NCI-H510A (cell line): ENCODE measurements around the gene SLC9A8.
"Not testable (repeated sequence)": the region's sequence is repeated elsewhere in the genome, so short reads cannot be mapped to it uniquely, and the experiment has no call there.

Source experiments
- DNase-seq: peaks from one replicate; lab custom pipeline; 2025; lab: John Stamatoyannopoulos, UW

SLC9A8 gene

DNA sequence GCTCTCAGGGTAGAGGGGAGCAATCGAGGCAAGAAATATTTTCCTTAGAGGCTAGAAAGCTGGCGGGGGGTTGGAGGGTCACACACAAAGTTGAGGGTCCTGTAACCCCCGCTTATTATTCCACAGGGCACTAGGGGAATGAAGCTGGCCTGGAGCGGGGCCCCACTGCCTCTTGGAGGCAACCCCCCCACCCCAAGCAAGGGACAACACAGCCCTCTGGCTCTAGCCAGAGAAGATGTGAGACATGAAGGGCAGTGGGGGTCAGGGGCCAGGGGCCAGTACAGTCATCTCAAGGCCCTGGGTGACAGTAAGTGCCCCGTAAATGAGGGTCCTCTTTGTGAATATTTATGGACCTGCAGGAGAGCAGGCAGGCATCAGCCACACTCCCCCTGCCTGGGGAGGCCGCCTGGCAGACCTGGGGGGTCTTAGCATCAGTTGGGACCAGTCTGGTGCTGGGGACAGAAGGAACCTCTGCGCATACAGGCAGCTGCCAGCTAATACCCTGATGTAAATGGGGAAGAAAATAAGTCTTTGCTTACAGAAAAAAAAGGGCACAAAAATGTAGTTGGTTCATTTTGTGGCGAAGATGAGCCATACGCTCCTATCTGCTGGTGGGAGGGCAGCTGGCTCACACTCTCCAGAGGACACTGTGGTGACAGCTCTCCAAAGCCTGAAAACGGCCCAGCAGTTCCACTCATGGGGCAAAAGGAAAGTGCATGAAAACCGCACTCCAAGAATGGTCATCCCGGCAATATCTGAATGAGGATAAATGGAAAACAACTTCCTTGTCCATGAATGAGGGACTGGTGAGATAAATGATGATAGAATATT is 80.8 kb downstream of the SLC9A8 start:
- DNase-seq = no peak

DNA sequence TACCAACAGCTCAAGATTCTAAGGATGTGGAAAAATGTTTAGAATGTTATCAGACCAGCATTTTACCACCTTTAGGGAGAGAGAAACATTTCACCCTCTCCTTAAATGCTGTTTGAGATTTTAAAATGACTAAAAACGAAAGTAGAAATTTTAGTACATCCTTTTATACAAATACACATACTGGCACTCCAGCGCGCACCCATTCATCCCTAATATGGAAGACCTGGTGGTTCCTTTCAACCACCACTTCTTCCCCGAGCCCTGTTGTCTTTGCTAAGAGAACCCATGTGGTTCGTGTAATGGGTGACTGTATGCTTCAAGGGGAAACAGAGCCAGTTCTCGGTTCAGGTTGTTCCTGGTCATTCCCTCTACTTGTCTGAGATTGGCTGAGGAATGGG is 81.4 kb downstream of the SLC9A8 start:
- no peak for DNase-seq

DNA sequence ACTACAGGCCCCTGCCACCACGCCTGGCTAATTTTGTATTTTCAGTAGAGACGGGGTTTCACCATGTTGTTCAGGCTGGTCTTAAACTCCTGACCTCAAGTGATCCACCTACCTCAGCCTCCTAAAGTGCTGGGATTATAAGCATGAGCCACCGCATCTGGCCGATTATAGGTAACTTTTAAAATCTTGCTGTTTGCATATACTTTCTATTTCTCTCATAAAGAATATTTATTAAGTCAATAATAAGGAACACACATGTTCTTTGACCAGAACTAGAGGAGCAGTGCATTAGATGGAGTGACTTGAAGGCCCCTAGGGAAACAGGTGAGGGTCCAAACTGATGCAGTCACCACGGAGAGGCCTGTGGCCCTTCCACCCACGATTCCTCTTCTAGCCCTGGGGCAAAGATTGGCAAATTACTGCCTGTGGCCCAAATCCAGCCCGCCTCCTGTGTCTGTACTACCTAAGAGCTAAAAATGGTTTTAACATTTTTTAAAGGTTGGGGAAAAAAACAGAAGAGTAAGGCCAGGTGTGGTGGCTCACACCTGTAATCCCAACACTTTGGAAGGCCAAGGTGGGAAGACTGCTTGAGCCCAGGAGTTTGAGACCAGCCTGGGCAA is 83.0 kb downstream of the SLC9A8 start:
- not testable (repeated sequence) for DNase-seq

DNA sequence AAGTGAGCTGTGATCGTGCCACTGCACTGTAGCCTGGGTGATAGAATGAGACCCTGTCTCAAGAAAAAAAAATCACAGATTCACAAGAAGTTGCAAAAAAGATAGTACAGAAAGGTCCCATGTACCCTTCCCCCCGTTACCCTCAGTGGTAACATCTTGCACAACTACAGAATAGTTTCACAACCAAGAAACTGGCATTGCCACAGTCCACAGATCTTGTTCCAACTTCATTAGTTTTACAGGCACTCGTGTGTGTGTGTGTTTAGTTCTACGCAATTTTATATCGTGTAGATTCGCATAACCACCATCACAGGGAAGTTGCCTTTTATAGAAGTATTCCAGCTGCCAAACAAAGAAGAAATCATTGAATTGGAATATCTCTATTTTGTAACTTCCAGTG is 83.6 kb downstream of the SLC9A8 start:
- no peak for DNase-seq

DNA sequence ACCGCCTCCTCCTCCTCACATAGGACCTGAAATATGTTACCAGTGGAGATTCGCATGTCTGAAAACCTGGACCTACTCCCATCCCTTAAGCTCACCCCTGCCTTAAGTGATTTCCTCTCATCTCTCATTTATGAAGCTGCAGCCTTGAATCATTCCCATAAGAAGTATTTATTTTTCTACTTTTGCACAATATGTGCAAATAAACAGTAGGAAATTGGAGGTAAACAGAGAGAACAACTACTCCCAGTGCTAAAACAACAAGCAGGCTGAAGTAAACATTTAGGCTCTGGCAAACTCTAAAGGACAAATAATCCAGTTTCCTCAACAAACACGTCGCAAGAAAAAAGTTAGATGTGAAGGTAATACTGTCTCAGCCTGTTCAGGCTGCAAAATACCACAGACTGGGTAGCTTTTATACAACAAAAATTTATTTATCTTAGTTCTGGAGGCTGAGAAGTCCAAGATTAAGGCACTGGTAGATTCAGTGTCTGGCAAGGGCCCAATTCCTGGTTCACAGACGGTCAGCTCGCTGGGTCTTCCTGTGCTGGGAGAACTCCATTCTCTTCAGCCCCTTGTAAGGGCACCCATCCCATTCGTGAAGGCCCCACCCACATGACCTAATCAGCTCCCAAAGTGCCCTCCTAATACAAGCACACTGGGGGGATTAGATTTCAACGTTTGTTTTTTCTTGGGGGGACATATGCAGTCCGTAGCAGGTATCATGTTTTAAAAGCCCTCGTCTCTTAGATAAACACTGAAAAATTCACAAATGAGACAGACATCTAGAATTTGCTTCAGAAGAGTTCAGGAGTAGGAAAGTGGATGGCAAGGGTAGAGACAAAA is 87.1 kb downstream of the SLC9A8 start:
- DNase-seq = no peak

DNA sequence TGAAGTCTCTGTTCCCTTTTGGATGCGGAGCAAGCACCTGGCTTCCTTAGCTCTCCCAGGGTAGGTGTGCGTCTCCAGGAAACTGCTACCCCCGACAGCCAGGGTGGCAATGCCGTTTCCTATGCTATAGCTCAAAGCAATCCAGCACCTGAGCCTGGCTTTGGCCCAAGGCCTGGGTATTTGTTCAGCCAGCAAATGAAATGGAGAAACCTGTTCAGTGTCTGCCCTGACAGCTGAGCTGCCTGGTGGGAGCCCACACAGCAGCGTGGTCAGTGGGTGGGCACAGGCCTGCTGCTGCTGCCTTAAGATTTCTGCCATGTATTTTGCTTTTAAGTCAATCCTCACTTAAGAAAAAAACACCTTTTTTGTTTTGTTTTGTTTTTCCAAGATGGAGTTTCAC is 89.0 kb downstream of the SLC9A8 start:
- no peak for DNase-seq

DNA sequence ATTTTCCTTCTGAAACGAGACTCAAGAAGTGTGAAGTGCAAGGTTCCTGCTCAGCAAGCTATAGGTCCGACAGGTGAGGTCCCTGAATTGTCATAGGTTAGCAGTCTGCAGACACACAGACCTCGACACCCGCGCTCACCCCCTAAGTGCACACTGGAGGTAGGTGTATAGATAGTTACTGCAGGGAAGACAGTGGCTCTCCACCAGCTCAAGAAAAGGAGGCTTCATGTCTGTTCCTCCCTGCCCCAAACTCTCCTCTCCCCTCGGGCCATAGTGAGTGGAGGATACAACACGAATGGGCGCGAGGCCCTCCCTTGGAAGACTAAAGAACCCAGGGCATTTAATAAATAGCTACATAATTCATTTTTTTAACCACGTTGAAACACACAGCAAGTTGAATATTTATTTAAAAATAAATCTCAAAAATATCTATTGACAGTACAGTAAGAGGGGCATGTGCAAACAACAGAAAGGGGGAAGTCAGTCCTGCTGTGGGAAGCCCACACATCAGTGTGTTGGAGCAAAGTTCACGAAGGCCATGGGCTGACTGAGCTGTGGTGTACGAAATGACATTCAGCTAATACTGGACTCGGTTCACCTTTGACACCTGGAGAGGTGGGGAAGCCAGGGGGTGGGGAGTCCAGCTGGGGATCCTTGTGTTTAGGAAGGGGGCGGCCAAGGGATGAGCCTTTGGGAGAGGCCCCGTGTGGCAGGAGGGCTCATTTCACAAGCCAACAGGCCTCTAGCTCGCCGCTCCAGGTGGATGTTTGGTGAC is 92.0 kb downstream of the SLC9A8 start:
- no peak for DNase-seq

DNA sequence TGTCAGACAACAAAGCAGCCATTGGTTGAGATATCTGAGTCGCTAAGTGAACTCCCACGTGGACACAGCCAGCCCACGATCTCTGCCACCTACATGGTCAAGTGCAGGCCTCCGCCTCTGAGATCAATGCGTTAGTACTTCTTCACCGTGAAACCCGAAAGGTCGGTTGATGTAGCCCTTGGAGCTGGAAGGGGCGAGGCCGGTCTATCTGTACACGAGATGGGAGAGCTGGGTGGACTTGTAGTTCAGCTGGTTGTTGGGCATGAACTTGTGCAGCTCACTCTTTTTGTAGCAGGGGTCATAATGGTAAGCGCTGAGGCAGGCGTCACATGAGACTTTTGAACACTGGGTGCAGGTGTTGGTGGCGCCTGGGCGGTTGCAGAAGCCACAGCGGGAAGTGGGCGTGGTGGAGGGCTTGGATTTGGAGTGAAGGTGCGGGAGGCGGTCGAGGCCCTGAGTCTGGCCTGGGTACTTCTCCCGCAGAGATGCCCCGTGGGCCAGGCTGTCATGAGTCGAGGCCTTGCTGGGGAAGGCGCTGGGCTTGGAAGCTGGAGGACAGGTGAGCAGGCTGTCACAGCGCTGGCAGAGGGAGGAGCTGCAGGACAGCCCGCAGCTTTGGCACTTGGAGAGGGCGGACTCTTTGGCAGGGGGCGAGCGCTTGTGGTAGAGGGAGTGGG is 92.9 kb downstream of the SLC9A8 start:
- no peak for DNase-seq

DNA sequence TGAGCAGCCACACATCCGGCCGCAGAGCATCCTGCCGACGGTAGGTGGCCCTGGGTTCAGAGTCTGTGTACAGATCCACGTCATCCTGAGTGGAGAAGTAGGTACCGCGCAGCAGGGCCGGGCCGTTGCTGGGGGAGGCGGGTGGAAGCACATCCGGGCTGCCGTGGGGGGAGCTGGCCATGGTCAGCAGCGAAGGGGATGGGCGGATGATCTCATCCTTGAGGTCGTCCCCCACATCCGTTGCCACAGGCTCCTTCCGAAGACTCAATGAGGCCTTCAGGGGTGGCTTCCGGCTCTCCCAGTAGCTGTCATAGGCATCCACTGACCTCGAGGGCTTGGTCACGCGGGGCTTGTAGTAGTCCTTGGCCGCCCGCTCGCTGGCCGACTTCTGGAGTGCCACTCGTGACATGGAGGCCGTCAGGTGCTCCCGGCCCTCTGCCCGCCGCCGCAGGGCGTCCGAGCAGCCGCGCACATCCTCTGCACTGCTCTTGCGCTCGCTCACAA is 93.5 kb downstream of the SLC9A8 start:
- DNase-seq = no peak

DNA sequence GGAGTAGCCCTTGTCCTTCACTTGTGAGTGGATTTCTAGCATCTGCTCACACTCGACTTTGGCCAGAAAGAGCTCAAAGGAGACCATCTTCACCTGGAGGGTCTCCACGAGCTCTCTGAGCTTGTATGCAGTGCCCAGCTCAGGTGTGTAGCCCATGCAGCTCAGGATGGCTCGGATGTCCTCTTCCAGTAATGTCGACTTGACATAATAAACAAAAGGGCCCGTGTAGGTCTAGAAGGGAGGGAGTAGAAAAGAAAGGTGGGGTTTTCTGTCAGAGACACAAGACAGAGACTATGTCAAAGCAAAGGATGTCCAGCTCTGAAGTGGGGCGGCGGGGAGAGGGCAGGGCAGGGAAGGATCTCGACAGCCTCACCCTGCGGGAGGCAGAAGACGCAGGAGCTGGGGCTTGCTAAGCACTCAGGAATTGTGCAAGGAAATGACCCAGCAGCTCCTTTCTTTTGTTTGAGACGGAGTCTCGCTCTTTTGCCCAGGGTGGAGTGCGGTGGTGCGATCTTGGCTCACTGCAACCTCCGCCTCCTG is 94.1 kb downstream of the SLC9A8 start:
- DNase-seq = no peak

DNA sequence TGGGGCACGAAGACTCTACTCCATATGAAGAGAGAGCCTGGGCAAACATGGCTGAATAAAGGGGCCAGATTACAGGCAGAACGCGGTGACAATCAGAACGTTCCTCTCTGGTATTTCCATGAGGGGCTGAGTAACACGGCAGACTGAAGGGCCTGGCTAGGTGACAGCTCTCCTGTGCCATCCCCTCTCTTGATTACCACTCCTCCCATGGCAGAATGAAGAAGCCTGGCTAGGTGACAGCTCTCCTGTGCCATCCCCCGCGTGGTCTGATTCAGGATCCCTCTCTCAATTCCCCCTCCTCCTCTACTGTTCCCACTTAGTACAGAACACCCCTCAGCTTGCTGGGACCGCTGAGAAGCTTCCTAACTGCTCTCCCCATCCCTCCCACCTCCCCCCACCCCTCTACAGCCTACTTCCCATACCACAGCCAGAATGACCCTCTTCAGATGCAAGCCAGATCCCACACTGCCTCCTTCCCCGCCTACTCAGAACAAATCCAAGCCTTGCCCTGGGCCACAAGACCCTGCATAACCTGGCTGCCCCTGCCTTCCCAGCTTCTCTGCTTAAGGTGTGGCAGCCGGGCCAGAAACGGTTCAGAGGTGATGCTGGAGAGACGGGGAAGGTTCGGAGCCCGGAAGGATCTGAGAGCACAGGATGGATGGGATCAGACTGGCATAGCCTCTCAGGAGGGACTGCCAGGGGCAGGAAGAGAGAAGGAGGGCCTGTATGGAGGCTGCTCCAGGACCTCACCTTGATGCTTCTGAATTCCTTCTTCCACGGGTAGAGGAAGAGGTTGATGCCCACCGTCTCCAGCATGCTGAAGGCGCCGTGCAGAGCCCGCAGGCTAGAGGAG is 95.0 kb downstream of the SLC9A8 start:
- DNase-seq = no peak

DNA sequence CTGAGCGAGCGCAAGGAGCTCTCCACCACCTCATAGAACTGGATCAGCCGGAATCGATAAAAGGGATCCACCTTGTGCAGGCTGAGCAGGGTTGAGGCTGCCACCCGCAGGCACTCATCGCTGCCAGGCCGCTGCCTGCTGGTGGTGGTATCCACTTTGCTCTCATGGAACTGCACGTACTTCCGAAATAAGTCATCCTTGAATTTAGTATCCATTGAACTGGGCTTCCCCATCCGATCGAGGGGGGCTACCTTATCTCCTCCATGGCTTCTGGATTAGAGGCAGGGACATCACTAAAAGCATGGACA is 95.6 kb downstream of the SLC9A8 start:
- DNase-seq = no peak

DNA sequence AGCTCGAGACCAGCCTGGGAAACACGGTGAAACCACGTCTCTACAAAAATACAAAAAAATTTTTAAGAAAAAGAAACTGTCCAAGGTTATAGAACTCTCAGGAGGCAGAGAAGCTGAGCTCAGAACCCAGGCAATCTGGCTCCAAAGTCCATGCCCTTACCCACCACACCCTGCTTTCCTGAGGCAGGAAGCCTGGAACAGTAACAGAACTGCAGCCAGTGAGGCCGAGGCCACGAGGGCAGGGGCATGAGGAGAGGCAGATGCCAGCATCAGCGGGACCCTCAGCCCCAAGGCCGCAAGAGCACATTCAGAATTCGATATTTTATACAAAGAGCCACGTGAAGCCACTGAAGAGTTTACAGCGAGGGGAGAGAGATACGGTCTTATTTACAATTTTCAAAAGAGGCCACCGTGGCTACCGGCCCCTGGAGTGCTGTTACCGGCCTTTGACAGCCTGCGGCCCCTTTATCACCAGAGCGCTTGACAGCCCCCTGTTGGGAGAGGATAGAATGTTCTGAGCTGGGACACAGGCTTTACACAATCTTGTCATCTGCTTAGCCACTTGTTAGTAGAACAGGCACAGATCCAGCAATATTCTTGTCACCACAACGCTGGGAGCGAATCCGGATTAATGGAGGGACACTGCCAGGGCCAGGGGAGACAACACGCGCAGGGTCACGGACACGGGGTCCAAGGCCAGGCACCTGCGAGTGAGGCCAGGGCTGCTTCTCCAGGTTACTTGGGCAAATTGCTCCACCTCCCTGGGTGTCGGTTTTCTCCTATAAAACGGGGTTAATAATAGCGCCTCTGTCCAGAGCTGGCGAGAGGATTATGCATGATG is 97.1 kb downstream of the SLC9A8 start:
- DNase-seq = no peak

DNA sequence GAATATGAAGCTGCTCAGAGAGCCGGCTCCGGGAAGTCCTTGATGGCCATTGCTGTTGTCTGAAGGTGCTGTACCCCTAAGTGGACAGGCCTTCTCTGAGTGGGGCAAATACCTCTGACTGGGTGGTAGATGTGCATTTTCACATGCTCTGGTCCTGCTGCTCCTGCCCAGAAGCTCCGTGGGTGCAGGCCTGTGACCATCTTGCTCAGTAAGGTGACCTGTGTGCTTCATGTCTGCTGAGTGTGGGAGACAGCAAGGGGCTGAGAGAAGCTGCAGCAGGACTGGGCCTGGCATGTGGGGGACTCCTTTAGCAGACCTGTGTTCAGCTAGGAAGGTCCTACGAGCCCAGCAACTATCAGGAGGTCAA is 97.7 kb downstream of the SLC9A8 start:
- DNase-seq = no peak

DNA sequence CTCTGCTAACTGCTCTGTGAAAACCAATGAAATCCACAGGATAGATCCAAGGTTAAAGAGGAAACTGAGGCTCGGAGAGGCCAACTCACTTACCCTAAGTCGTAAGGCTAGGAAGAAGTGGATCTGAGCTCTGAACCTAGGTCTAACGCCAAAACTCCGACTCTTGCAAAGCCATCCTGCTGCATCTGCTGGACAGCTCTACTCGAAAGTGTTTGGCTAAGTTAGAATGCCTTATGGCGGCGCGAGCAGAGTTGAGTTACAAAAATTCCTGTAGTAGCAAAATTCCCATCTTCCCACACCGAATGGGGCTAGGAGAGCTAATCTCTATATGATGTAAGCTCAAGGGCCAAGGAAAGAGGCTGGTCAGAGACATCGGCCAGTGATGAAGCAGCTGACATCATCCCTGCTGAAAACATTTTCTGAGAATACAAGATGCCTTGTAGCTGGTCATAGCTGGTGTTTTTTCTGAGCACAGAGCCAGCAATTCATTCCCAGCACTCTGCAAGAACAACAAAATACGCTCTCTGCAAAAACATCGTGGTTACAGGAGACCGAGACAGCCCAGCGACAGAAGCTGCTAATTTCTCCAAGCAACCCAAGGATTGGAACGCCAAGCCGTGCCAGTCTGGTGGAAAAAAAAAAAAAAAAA is 100.9 kb downstream of the SLC9A8 start:
- no peak for DNase-seq

DNA sequence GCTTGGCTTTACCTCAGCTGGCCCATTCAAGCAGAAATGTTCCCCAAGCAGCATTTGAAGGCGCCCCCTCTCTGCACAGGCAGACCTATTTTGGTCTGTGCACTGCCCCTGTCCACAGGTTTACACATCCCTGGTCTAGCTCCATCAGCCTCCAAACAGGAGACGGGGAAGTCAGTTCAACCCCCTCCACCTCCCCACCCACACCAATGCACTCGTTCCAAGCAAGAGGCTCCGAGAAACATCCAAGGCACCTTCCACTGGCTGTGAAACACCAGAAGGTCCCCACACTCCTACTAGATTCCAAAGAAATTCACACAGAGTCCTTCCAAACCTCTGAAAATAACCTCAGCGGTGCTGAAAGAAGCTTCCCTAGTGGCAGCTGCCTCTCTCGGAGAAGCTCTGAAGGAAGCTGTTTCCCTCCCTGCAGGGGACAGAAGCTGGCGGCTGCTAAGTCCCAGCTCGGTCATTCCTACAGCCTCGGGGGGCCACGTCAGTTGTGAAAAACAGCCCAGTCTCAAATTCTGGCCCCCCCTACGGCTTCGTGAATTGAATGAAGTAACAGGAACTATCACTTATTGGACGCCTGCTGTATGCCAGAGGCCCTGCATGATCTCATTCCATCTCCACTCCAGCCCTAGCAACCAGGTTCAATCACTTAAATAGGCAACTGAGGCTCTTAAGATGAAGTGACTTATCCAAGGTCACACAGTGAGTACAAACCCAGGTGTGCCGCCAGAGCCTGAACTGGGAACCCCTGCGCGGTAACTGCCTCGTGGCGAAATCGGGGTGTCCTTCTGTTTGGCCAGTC is 101.9 kb downstream of the SLC9A8 start:
- DNase-seq = no peak

DNA sequence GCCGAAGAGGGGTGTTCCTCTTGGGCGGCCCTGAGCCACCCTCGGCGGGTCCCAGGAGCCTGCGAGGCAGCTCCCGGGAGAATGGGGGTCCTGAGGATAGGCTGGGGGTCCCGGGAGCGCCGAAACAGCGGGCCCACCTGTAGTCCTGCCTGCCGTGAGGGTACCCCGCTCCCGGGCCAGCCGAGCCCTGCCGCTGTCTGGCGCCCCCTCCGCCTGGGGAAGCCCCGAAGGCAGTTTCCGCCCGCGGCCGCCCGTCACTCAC is 102.4 kb downstream of the SLC9A8 start:
- DNase-seq = no peak
